CD4-positive, alpha-beta memory T cell (primary cell): ENCODE measurements around the gene NR1H2. TPM values are rescaled to one million over a fixed set of nuclear protein-coding genes. Genes with fewer than 3 reads are reported as not detected.
"Not testable (repeated sequence)": the region's sequence is repeated elsewhere in the genome, so short reads cannot be mapped to it uniquely, and the experiment has no call there.

Experiments
- CTCF ChIA-PET: fragments of 350-600 bp; sonication (Branson Sonifier 250); formaldehyde crosslinking; loops from one replicate; lab custom pipeline; 2021; ENCODE audit warnings: inconsistent platforms; ENCODE audit not compliant: partially characterized antibody; lab: Charles Lee
- POLR2A ChIA-PET: fragments of 350-600 bp; sonication (Branson Sonifier 250); formaldehyde crosslinking; loops from one replicate; lab custom pipeline; 2021; ENCODE audit not compliant: partially characterized antibody; lab: Charles Lee
- DNase-seq, 5 donors: peaks; one replicate each; pipeline versions ENCODE4 v3.0.0 to v3.0.0-alpha.2; 2020 to 2022; ENCODE audit warnings: mixed read lengths in 1 of 5
- H3K27ac ChIP-seq: one replicate; pipeline ENCODE4 v1.7.0; 2013; ENCODE audit warnings: low read depth, low read length
- H3K27me3 ChIP-seq: 2 replicates; pipeline ENCODE4 v1.7.0; 2013; ENCODE audit warnings: mild to moderate bottlenecking, low read length, moderate library complexity; ENCODE audit not compliant: insufficient read depth
- H3K36me3 ChIP-seq: 2 replicates; pipeline ENCODE4 v1.7.0; 2013; ENCODE audit warnings: mild to moderate bottlenecking, low read length, moderate library complexity; ENCODE audit not compliant: insufficient read depth
- H3K4me1 ChIP-seq: 2 replicates; pipeline ENCODE4 v1.7.0; 2013; ENCODE audit warnings: mild to moderate bottlenecking, low read length, moderate library complexity; ENCODE audit not compliant: insufficient read depth
- H3K4me3 ChIP-seq, 2 donors: one replicate each; pipeline ENCODE4 v1.7.0; 2013; ENCODE audit warnings: low read length in 2 of 2, mild to moderate bottlenecking in 1 of 2
- H3K9me3 ChIP-seq, 2 donors: one replicate each; pipeline ENCODE4 v1.7.0; 2013; ENCODE audit warnings: low read length in 2 of 2, control low read depth in 1 of 2; ENCODE audit not compliant: control insufficient read depth in 1 of 2
- H3K27ac Mint-ChIP-seq, 7 donors: one replicate each; pipeline ENCODE4 v1.8.0; 2020 to 2021; ENCODE audit warnings: mixed read lengths in 7 of 7, mild to moderate bottlenecking in 6 of 7, inconsistent platforms in 3 of 7, moderate library complexity in 3 of 7
- H3K27me3 Mint-ChIP-seq, 2 donors: one replicate each; pipeline ENCODE4 v1.8.0; 2020 to 2021; ENCODE audit warnings: mixed read lengths in 2 of 2
- H3K36me3 Mint-ChIP-seq, 2 donors: one replicate each; pipeline ENCODE4 v1.8.0; 2020 to 2021; ENCODE audit warnings: mixed read lengths in 2 of 2, inconsistent platforms in 1 of 2, mild to moderate bottlenecking in 1 of 2
- H3K4me1 Mint-ChIP-seq, 4 donors: one replicate each; pipeline ENCODE4 v1.8.0; 2020 to 2021; ENCODE audit warnings: mixed read lengths in 4 of 4, mild to moderate bottlenecking in 1 of 4
- H3K4me3 Mint-ChIP-seq, 8 donors: one replicate each; pipeline ENCODE4 v1.8.0; 2020 to 2021; ENCODE audit warnings: mixed read lengths in 8 of 8, mild to moderate bottlenecking in 7 of 8, moderate library complexity in 6 of 8, inconsistent platforms in 3 of 8
- H3K9me3 Mint-ChIP-seq, 8 donors: one replicate each; pipeline ENCODE4 v1.8.0; 2020 to 2021; ENCODE audit warnings: mixed read lengths in 8 of 8, mild to moderate bottlenecking in 5 of 8, inconsistent platforms in 3 of 8, moderate library complexity in 1 of 8
- intact Hi-C: fragments of 100-400 bp; cut with micrococcal nuclease; formaldehyde crosslinking; loops from one replicate; pipeline ENCODE4 v1.15.1; 2023
- polyA plus RNA-seq, 2 donors: library from polyadenylated mRNA; unstranded; fragments of 300-500 nt; fragmentation: Illumina TruSeq; gene quantifications; one replicate each; pipeline ENCODE4 v1.2.3, GENCODE V29; 2021
- total RNA-seq, 2 experiments: library from RNA; stranded (reverse); gene quantifications; one replicate each; pipeline ENCODE4 v1.2.3, GENCODE V29; 2021

NR1H2 gene
- total and polyA plus RNA-seq, 4 experiments from 2014 or later, result 86.9 to 109 (median 95.6) TPM

DNA sequence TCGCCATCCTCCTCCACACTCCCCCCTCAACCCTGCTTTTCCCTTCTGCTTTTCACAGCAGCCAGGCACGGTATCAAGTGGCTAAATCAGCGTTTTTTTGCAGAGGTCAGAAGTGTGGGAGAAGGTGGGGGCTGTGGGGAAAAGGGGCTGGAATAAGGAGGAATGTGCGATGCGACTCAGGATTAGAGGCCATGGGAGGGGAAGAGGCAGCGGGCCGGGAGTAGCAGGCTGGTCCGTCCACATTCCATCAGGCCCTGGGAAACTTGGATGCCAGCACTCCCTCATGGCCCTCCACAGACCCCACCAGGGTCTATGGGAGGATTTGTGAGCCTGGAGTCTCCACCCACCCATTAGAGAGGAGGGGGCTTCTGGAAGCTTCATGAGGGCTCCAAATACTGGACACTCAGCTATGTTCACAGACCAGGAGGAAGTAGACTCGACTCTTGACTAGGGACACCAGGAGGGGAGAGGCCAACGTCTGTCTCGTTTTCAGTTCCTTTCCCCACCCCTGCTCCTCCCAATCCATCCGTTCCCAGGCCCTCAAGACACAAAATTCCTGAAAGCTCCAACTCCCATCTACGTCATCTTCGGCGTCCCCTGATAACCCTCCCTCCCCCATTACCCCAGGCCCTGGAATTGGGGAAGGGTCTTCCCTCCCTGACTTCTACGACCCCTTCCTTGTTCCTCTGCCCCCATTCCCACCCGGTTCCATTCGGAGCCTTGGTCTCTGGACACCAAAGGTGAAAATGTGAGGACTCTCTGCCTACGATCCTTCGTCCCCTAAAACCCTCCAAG, 43.8 kb upstream of the NR1H2 start:
- H3K9me3 ChIP-seq, result no peaks in the 10 kb centered on the region
- ChIA-PET CTCF (interaction anchor here (1.8 kb wide), 1 partner anchor 25 kb away, joined by 11 read pairs; no protein-coding TSS in a partner anchor), POLR2A (interaction anchor here (0.8 to 3.8 kb wide), 6 partner anchors 15 to 473 kb away, joined by 3 to 27 read pairs (median 7); partner anchors contain the start of genes JOSD2 and POLD1)
- intact Hi-C loops, result loop anchor here (1.0 to 5.0 kb wide), 4 partner anchors 25 to 472 kb away; partner anchors contain the start of genes JOSD2 and POLD1
- peak overlapping the region; percentile 26 to 87 (median 66) for H3K4me3 Mint-ChIP-seq
- peaks cover 5 to 6% of the 10 kb centered on the region in 2 donors for H3K36me3 Mint-ChIP-seq
- H3K27ac ChIP-seq, result no peak overlapping the region
- H3K4me1 ChIP-seq, result peaks cover 52% of the 10 kb centered on the region
- H3K4me3 ChIP-seq, result peak overlapping the region; percentile 67 to 76
- H3K27me3 Mint-ChIP-seq, result peaks cover 16 to 43% of the 10 kb centered on the region in 2 donors
- H3K4me1 Mint-ChIP-seq, result peaks cover 31 to 66% (median 45%) of the 10 kb centered on the region in 4 donors
- DNase-seq, result no peak
- H3K27me3 ChIP-seq, result peaks cover 22% of the 10 kb centered on the region
- peak overlapping the region in 5 of 7 donors; percentile 10 to 93 (median 73) for H3K27ac Mint-ChIP-seq
- H3K36me3 ChIP-seq, result no peaks in the 10 kb centered on the region
- H3K9me3 Mint-ChIP-seq, result peaks cover 0 to 22% (median 11%) of the 10 kb centered on the region in 8 donors

- peaks cover 17% of the 10 kb centered on the region for H3K27me3 ChIP-seq
- peaks cover 0 to 18% (median 10%) of the 10 kb centered on the region in 8 donors for H3K9me3 Mint-ChIP-seq
- H3K4me1 Mint-ChIP-seq, result peaks cover 28 to 62% (median 41%) of the 10 kb centered on the region in 4 donors
- intact Hi-C loops, result loop anchor here (1.0 to 5.0 kb wide), 4 partner anchors 24 to 471 kb away; partner anchors contain the start of genes JOSD2 and POLD1
- H3K4me3 ChIP-seq, result peak overlapping the region; percentile 67 to 76
- H3K36me3 Mint-ChIP-seq, result peaks cover 5 to 6% of the 10 kb centered on the region in 2 donors
- H3K27ac Mint-ChIP-seq, result peak overlapping the region; percentile 69 to 98 (median 95)
- H3K27ac ChIP-seq, result peak overlapping the region; percentile 3
- peaks cover 14 to 38% of the 10 kb centered on the region in 2 donors for H3K27me3 Mint-ChIP-seq
- H3K36me3 ChIP-seq, result no peaks in the 10 kb centered on the region
- peak in 4 of 5 donors; percentile 88 to 94 (median 92) for DNase-seq
- peaks cover 51% of the 10 kb centered on the region for H3K4me1 ChIP-seq
- no peaks in the 10 kb centered on the region for H3K9me3 ChIP-seq
- peak overlapping the region; percentile 82 to 97 (median 92) for H3K4me3 Mint-ChIP-seq
- CTCF ChIA-PET, result interaction anchor here (1.3 to 1.8 kb wide), 2 partner anchors 24 to 43 kb away, joined by 3 to 11 read pairs; partner anchors contain the start of gene NR1H2
- POLR2A ChIA-PET, result interaction anchor here (1.0 to 3.8 kb wide), 7 partner anchors 14 to 472 kb away, joined by 4 to 27 read pairs (median 6); partner anchors contain the start of genes JOSD2, NR1H2 and POLD1
Measured at GRCh38 chr19:50333235-50333736, 43.0 kb upstream of the NR1H2 start.

GRCh38 chr19:50333737-50334617, 42.3 kb upstream of the NR1H2 start:
- H3K4me1 ChIP-seq, result peaks cover 51% of the 10 kb centered on the region
- ChIA-PET POLR2A (interaction anchor here (1.0 to 3.8 kb wide), 7 partner anchors 13 to 471 kb away, joined by 4 to 27 read pairs (median 6); partner anchors contain the start of genes JOSD2, NR1H2 and POLD1), CTCF (interaction anchor here (1.3 to 1.8 kb wide), 2 partner anchors 24 to 42 kb away, joined by 3 to 11 read pairs; partner anchors contain the start of gene NR1H2)
- H3K9me3 Mint-ChIP-seq, result peaks cover 0 to 18% (median 10%) of the 10 kb centered on the region in 8 donors
- H3K27ac ChIP-seq, result peak overlapping the region; percentile 3
- DNase-seq, result peak in 3 of 5 donors; percentile 87 to 90 (median 89)
- peak overlapping the region; percentile 69 to 98 (median 95) for H3K27ac Mint-ChIP-seq
- H3K36me3 Mint-ChIP-seq, result peaks cover 5 to 6% of the 10 kb centered on the region in 2 donors
- intact Hi-C loops, result loop anchor here (1.0 to 5.0 kb wide), 4 partner anchors 23 to 470 kb away; partner anchors contain the start of genes JOSD2 and POLD1
- peaks cover 28 to 61% (median 41%) of the 10 kb centered on the region in 4 donors for H3K4me1 Mint-ChIP-seq
- peak overlapping the region; percentile 82 to 97 (median 92) for H3K4me3 Mint-ChIP-seq
- H3K27me3 Mint-ChIP-seq, result peaks cover 14 to 38% of the 10 kb centered on the region in 2 donors
- no peaks in the 10 kb centered on the region for H3K36me3 ChIP-seq
- H3K4me3 ChIP-seq, result peak overlapping the region; percentile 67 to 76
- H3K9me3 ChIP-seq, result no peaks in the 10 kb centered on the region
- H3K27me3 ChIP-seq, result peaks cover 17% of the 10 kb centered on the region

DNA sequence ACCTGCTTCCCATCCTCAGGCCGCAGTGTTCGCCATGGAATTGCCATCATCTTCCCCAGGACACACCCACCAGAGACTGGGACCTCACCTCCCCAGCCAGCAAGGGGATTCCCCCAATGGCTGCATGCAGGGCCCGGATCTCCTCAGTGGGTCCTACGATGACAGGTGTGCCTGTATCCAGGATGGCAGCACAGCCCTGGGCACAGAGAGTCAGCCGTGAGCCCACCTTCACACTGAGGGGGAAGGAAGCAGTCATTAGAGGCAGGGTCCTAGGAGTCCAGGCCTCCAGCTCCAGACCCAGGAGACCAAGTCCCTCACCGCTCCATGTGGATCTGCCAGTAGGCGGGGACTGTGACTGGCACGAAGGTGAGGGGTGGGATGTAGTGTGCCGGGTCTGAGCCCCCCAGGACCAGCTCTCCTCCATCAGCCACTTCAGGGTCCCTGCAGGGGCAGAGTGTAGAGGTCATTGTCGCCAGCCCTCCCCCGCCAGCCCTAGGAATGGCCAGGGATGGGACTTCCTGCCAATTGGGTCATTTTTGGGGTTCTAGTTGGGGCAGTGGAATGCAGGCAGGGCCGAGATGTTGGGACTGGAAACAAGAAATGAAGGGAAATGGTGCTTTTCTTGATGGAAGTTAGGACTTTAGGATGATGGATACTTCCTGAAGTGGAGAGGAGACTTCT, 41.4 kb upstream of the NR1H2 start:
- H3K27ac ChIP-seq, result no peak overlapping the region
- DNase-seq, result no peak
- no peaks in the 10 kb centered on the region for H3K36me3 ChIP-seq
- Mint-ChIP-seq H3K27ac (peak overlapping the region in 2 of 7 donors; percentile 72 to 75), H3K4me3 (peak overlapping the region in 7 of 8 donors; percentile 5 to 93 (median 59)), H3K9me3 (peaks cover 0 to 12% (median 4%) of the 10 kb centered on the region in 8 donors), H3K36me3 (no peaks in the 10 kb centered on the region), H3K27me3 (peaks cover 8 to 30% of the 10 kb centered on the region in 2 donors), H3K4me1 (peaks cover 22 to 52% (median 34%) of the 10 kb centered on the region in 4 donors)
- H3K9me3 ChIP-seq, result no peaks in the 10 kb centered on the region
- H3K27me3 ChIP-seq, result peaks cover 11% of the 10 kb centered on the region
- H3K4me3 ChIP-seq, result no peak overlapping the region
- ChIA-PET POLR2A (interaction anchor here (1.2 to 3.8 kb wide), 5 partner anchors 23 to 470 kb away, joined by 3 to 27 read pairs (median 8); partner anchors contain the start of genes JOSD2 and POLD1), CTCF (interaction anchor here (0.5 to 1.8 kb wide), 2 partner anchors 23 to 447 kb away, joined by 3 to 11 read pairs; no protein-coding TSS in a partner anchor)
- H3K4me1 ChIP-seq, result peaks cover 44% of the 10 kb centered on the region
- intact Hi-C loops, result loop anchor here (5.0 kb wide), 1 partner anchor 47 kb away; the partner anchor contains the start of gene POLD1

- H3K9me3 ChIP-seq, H3K9me3 Mint-ChIP-seq, CTCF ChIA-PET, H3K4me3 Mint-ChIP-seq, H3K36me3 Mint-ChIP-seq, POLR2A ChIA-PET, H3K27me3 ChIP-seq, H3K27ac ChIP-seq, H3K36me3 ChIP-seq, H3K4me3 ChIP-seq, intact Hi-C loops, DNase-seq: not testable (repeated sequence)
- peaks cover 23% of the 10 kb centered on the region for H3K4me1 ChIP-seq
- H3K4me1 Mint-ChIP-seq, result peaks cover 10 to 30% (median 18%) of the 10 kb centered on the region in 4 donors
- peak overlapping the region in 1 of 7 donors; percentile 2 for H3K27ac Mint-ChIP-seq
- peaks cover 2 to 17% of the 10 kb centered on the region in 2 donors for H3K27me3 Mint-ChIP-seq
Measured at GRCh38 chr19:50337031-50337430, 39.2 kb upstream of the NR1H2 start.

GRCh38 chr19:50340331-50340730, 35.9 kb upstream of the NR1H2 start:
- Mint-ChIP-seq H3K27me3 (peaks cover 3 to 7% of the 10 kb centered on the region in 2 donors), H3K9me3 (peaks cover 0 to 12% (median 5%) of the 10 kb centered on the region in 8 donors), H3K4me3 (no peak overlapping the region), H3K4me1 (peaks cover 0 to 5% (median 1%) of the 10 kb centered on the region in 4 donors), H3K27ac (no peak overlapping the region), H3K36me3 (no peaks in the 10 kb centered on the region)
- CTCF ChIA-PET, result no interaction called here
- Histone ChIP-seq H3K27ac (no peak overlapping the region), H3K36me3 (no peaks in the 10 kb centered on the region), H3K4me1 (no peaks in the 10 kb centered on the region), H3K27me3 (no peaks in the 10 kb centered on the region), H3K9me3 (no peaks in the 10 kb centered on the region), H3K4me3 (no peak overlapping the region)
- POLR2A ChIA-PET, result no interaction called here
- no peak for DNase-seq
- intact Hi-C loops, result no loop called here
